A204.1 (cell line): ENCODE results near the gene MYBPC2.

Experiments used
- FAIRE-seq: peaks from 2 replicates; lab custom pipeline; 2012; peaks lifted over from hg19 to GRCh38; lab: Jason Lieb, UNC

Gene MYBPC2

DNA sequence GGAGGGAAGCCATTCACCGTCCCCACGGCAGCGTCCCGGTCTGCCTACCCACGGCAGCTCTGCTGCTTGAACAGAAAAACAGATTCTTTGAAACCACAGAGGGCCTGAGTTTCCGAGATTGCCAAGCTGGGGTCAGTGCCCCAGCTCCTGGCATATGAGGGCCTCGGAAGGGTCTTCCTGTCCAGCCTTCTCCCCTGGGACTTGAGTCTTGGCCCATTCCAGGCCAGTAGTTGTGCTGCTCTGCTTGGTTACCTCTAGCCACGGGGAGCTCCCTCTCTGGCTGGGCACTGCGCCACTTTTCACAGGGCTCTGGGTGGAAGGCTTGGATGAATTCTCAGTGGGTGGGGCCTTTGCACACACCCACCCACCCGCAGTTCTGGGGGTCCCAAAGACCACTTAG lies 22.6 kb upstream of the MYBPC2 start:
- FAIRE-seq, result no peak

DNA sequence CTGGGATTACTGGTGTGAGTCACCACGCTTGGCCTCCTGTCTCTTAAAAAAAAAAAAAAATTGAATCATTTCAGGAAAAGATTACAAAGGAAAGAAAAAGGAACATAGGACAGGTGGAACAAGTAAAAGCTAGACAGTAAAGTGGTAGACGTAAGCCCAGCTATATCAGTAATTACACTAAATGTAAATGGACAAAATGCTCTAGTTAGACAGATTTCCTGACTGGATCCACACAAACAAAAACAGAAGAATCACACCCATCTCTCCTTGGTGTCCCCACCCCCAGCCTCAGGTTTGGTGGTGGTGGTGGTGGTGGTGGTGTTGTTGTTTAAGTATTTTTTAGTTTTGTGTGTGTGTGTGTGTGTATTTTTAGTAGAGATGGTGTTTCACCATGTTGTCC lies 20.3 kb upstream of the MYBPC2 start:
- no peak for FAIRE-seq

DNA sequence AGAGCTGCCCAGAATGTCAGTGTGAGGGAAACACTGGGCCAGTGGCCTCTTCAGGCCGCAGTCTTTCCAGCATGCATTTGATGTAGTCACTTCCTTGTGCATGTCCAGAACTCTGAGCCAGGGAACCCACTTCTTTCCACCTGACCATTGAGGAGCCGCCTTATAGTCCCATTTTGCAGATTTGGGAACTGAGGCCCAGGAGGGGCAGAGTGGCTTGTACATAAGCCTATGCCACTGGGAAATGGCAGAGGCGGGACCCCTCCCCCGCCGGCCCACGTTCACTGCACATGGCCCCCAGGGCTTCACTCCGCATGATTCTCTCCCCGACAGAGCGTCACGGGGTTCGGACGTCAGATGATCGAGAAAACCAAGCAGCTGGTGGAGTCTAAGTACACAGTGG lies 19.6 kb upstream of the MYBPC2 start:
- FAIRE-seq, result no peak

DNA sequence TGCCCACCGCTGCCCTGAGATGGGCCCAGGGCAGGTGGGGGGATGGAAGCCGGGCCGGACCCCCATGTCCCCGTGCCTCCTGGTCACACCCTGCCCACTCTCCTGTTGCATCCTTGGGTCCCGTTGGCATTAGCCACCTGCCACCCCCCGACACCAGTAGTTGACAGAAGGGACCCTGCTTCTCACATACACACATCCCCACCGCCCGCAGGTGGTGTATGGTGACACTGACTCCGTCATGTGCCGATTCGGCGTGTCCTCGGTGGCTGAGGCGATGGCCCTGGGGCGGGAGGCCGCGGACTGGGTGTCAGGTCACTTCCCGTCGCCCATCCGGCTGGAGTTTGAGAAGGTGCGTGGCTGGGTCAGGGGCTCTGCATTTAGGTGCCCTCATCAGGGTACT lies 19.2 kb upstream of the MYBPC2 start:
- FAIRE-seq, result no peak

DNA sequence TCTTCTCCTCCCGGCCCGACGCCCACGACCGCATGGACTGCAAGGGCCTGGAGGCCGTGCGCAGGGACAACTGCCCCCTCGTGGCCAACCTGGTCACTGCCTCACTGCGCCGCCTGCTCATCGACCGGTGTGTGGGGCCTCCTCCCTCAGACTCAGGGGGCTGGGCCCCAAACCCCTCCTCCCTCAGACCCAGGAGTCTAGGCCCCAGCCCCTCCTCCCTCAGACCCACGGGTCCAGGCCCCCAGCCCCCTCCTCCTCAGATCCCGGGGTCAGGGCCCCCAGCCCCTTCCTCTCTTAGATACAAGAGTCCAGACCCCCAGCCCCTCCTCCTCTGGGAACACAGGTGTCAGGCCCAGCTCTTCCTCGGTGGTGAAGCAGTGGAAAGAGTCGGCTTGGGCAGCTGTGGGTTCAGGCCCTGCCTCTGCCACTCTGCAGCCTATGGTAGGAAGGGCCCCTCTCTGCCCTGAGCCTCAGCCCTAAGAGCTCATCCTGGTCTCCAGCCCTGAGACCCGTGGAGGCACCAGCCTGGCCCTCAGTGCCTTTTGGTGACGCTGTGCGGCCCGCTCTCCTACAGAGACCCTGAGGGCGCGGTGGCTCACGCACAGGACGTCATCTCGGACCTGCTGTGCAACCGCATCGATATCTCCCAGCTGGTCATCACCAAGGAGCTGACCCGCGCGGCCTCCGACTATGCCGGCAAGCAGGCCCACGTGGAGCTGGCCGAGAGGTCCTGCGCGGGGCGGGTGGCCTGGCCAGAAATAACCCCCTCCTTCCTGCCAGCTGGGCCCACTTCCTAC lies 17.6 kb upstream of the MYBPC2 start:
- FAIRE-seq, result no peak

GRCh38 chr19:50415661-50416033 lies 17.0 kb upstream of the MYBPC2 start:
- FAIRE-seq, result no peak

DNA sequence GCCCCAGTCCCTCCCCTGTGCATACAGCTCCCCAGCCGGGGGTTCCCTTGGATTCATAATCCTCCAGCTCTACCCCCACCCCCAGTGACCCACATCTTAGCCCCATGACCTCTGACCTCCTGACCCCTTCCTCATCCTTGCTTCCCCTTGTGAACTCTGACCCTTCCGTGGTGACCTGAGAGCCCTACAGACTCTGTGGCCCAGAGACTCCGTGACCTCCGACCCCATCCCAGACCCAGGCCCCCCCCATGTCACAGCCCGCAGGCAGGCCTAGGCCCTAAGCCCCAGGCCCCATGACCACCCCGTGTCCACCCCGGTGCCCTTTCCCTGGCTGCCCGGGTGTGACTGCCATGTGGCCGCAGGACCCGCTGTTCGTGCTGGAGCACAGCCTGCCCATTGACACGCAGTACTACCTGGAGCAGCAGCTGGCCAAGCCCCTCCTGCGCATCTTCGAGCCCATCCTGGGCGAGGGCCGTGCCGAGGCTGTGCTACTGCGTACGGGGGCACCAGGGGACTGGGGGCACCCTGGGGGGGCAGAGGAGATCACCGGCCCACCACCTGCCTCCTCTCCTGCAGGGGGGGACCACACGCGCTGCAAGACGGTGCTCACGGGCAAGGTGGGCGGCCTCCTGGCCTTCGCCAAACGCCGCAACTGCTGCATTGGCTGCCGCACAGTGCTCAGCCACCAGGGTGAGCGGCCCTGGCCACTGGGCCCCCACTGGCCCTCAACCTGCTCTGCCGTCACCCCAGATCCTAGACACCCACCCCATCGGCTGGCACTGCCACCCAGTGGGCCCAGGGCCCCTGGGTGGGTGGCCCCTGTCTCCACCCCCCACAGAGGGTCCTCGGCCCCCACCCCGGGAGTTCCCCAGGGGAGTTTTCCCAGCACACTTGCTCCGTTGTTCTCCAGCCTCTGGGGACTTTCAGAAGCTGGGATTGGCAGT lies 16.4 kb upstream of the MYBPC2 start:
- FAIRE-seq, result no peak

- FAIRE-seq, result no peak
These were observed 15.3 kb upstream of the MYBPC2 start for GRCh38 chr19:50417111-50418081.

DNA sequence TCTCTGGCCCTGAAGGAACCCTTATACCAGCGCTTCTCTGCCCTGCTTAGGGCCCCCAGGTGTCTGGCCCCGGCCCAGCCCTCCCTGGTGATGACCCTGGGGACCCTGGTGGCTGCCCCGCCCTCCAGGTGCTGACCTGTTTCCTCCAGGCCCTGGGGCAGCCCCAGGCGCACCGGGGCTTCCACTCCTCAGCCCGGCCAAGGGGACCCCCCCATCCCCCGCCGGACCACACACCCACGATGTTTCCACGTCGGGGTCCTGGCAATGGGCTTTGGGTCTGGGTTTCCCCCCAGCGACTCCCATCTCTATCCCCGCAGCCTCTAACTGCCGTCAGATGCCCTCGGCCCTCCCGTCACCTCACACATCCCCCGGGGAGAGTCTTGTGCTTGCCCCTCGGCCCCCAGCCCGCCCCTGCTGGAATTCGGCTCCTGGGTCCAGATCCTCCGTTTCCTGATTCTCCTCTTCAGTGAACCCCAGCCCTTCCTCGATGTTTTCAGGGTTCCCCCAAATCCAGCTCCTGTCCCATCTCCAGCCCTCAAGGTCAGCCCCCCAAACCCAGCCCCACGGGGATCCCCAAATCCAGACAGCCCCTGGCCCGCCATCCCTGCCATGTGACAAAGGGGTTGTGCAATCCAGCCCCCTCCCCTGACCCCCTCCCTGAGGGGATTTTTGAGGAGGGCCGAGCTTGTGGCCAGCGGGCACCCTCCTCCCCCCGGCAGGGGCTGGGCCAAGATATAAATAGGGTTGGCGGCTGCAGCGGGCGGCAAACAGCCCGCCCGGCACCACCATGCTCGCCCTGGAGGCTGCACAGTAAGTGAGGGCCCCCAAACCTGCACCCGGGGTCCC lies 14.3 kb upstream of the MYBPC2 start, which contains the start of gene SPIB:
TSS of gene SPIB (plus strand) at position 763 of the 846 bp plus-strand sequence. CDS start at position 788, 25 bp downstream.
- no peak for FAIRE-seq

DNA sequence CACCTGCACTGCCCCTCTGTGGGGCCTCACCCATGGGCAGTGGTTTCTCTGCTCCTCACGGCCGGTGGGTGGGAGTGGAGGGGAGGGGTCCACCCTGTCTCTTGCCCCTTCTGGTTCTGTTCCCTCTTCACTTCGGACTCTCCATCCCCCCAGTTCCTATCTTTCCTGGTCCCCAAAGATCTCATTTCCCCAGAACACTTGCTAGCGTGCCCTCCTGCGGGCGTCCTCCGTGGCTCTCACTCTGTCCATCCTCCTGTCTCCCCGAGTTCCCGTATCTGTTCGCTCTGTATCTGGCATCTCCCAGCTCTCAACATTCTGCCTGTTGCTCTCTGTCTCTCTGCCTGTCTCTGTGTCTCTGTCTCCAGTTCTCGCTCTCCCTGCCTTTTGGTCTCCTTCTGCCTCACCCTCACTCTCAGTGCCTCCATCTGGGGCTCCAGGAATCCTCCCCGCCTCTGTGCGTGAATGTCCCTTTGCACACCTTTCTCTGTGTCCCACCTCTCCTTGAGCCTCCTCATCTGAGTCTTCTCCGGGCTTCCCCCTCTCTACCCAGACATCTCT lies 13.6 kb upstream of the MYBPC2 start:
- no peak for FAIRE-seq

- no peak for FAIRE-seq
These were observed 13.1 kb upstream of the MYBPC2 start for GRCh38 chr19:50419580-50420035.

DNA sequence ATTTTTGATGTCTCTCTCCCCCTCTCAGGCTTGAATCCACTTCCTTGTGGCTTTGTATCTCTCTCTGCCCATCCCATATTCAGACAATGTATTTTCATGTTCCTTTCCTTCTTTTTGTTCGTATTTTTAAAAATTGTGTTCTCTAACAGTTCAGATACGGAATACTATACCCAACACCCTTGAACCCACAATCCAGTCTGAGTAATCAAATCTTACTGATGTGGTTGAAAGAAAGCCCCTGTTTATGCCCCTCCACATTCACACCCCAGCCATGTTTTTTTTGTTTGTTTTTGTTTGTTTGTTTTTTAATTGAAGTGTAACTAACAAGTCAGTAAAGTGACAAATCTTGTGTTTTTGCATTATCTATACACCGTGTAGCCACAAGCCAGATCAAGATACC lies 12.6 kb upstream of the MYBPC2 start:
- FAIRE-seq, result no peak

- FAIRE-seq, result no peak
These were observed 11.9 kb upstream of the MYBPC2 start for GRCh38 chr19:50420808-50421207.

DNA sequence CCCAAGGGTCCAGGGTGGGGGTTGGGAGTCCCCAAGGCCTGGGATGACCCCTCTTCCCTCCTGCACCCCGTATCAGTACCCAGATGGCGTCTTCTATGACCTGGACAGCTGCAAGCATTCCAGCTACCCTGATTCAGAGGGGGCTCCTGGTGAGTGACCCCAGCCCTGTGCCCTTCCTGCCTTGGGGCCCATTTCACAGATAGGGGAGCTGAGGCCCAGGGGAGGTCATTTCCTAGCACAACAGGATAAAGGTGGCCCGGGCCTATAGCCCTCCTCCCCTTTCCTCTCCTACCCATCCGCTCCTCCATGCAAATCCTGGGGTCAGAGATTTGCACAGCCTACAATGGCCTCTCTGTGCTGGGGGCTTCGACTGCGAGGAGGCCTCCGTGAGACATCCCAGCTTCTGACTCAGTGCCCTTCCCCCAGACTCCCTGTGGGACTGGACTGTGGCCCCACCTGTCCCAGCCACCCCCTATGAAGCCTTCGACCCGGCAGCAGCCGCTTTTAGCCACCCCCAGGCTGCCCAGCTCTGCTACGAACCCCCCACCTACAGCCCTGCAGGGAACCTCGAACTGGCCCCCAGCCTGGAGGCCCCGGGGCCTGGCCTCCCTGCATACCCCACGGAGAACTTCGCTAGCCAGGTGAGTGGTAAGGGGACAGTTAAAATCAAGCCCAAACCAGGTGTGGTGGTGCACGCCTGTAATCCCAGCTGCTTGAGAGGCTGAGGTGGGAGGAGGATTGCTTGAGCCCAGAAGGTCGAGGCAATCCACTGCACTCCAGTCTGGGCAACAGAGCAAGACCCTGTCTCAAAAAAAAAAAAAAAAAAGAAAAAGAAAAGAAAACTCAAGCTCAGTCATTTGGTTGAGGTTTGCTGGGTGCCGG lies 10.1 kb upstream of the MYBPC2 start:
- no peak for FAIRE-seq

DNA sequence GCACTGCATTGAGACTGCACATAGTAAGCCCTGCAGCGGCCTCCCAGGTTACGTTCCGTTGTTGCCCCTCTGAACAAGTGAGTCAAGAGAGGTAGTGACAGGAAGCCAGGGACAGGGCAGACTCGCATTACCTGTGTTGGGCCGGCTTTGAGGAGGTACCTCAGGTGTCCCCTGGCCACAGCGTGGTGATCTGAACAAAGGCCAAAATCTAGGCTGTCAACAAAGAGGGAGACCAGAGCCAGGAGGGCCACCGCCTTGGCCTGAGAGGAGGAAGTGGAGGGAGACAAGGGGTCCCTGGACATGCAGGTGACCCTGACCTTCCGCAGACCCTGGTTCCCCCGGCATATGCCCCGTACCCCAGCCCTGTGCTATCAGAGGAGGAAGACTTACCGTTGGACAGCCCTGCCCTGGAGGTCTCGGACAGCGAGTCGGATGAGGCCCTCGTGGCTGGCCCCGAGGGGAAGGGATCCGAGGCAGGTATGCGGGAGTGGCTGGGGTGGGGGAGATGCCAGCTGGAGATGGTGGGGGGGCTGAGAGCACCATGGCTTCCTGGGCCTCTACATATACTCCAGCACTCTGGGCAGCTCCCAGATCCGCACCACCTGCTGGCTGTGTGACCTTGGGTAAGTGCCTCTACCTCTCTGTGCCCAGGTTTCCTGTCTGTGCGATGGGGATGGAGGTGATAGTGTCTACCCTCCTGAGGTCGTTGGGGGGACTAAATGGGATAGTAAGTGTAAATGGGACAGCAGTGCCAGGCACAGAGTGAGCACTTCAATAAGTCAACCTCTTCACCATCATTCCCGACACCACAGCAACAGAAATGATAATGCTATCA lies 9.2 kb upstream of the MYBPC2 start:
- no peak for FAIRE-seq

GRCh38 chr19:50425581-50425980 lies 7.1 kb upstream of the MYBPC2 start:
- no peak for FAIRE-seq

DNA sequence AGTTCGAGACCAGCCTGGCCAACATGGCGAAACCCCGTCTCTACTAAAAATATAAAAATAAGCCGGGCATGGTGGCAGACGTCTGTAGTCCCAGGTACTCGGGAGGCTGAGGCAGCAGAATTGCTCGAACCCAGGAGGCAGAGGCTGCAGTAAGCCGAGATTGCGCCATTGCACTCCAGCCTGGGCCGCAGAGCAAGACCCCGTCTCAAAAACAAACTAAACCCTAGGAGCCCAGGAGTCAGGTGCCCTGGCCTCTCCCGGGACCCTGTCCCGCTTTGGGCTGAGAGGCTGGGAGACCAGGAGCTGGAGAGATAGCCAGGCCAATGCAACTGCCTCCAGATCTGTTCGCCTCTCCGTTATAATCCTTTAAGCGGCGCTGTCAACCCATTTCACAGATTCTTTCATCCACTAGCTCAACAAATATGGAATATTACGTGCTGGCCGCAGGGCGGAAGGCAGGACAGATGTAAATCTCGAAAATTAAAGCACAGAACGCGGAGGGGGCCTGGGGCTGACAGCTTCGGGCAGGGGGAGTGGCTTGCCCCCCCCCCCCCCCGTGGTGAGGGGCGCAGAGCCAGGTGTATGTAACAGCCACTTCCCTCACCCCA lies 5.3 kb upstream of the MYBPC2 start:
- FAIRE-seq, result no peak

DNA sequence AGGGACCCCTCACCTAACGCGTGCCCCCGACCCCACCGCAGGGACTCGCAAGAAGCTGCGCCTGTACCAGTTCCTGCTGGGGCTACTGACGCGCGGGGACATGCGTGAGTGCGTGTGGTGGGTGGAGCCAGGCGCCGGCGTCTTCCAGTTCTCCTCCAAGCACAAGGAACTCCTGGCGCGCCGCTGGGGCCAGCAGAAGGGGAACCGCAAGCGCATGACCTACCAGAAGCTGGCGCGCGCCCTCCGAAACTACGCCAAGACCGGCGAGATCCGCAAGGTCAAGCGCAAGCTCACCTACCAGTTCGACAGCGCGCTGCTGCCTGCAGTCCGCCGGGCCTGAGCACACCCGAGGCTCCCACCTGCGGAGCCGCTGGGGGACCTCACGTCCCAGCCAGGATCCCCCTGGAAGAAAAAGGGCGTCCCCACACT lies 4.7 kb upstream of the MYBPC2 start:
- FAIRE-seq, result no peak
